HG03064 (cell line): ENCODE measurements around the gene NACAD.

Experiments
- ATAC-seq: cut with Tn5 transposase; IDR thresholded peaks from one replicate; pipeline ENCODE4 v1.9.1; 2021; ENCODE audit warnings: low read depth; ENCODE audit not compliant: unreplicated experiment

NACAD gene

GRCh38 chr7:45077579-45077978 lies 11.2 kb downstream of the NACAD start:
- no peak for ATAC-seq

GRCh38 chr7:45076946-45077345 lies 11.8 kb downstream of the NACAD start:
- ATAC-seq: no peak

DNA sequence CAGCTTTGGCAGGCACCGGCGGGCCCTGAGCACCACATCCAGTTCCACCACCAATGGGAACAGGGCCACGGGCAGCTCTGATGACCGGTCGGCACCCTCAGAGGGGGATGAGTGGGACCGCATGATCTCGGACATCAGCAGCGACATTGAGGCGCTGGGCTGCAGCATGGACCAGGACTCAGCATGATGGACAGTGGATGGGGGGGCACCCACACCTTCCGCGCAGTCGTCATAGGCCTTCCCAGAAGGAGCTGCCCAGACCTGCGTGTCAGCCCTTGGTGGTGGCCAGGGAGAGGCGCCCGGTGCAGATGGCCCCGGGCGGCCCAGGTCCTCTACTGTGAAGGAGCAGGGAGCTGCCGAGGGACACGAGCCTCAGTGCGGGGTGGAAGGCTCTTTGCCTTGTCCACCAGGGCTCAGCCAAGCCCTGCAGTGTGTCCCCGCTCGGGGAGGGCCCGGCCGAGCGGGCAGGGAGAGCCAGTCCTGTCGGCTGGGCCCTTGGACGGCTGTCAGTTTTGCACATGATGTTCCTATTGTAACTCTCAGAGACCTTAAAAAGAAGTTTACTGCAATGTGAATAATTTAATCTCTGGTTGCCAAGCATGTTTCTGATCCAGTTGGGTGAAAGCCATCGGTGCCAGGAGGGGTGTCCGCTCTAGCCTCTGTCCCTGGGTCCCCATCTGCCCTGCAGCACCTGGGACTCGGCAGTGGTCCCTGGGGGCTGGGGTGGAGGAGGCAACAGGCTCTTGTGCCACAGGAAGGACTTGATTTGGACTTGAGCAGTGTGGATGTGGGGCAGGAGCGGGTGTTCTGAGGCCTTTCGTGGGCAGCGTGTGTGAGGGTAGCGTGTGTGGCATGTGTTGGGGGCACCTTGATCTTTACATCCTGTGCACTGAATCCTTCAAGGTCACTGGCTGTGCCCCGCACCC lies 12.6 kb downstream of the NACAD start:
- ATAC-seq: no peak

GRCh38 chr7:45075355-45075644 lies 13.5 kb downstream of the NACAD start:
- no peak for ATAC-seq

DNA sequence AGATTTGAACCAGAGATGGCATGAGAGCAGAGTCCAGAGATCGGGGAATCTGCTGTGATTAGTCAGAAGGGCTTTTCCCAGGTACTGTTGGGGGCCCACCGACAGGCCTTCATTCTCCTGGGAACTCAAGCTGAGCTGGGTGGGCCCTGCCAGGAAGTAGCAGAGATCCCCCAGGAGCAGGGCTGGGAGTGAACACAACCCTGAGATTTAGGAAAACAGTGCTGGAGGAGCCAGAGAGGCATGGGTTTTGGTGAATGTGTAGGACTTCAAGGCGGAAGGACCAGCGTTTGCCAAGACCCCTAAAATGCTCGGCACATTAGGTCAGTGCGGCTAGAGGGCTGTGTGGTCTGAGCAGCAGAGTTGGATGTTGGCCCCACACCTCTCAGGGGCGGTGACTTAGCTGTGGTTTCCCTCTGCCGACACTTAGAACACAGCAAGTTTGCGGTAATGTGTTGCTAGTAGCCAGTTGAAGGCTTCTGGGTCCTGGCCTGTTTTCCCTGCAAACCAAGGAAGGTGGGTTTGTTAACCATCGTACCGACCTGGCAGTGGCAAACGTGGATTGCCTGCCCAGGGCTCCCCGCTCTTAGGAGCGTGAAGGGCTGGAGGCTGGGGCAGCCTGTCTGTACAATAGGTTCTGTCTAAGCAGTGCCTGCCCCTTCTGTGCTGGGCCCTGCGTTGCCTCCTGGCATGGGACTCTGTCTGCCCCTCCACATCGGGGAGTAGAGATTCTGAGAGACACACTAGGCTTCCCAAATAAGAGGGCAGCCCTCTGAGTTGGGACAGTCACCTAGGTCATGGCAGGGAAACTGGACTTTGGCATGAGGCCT lies 14.0 kb downstream of the NACAD start:
- ATAC-seq: no peak

GRCh38 chr7:45073786-45074527 lies 14.8 kb downstream of the NACAD start:
- no peak for ATAC-seq

GRCh38 chr7:45073031-45073785 lies 15.6 kb downstream of the NACAD start:
- no peak for ATAC-seq

DNA sequence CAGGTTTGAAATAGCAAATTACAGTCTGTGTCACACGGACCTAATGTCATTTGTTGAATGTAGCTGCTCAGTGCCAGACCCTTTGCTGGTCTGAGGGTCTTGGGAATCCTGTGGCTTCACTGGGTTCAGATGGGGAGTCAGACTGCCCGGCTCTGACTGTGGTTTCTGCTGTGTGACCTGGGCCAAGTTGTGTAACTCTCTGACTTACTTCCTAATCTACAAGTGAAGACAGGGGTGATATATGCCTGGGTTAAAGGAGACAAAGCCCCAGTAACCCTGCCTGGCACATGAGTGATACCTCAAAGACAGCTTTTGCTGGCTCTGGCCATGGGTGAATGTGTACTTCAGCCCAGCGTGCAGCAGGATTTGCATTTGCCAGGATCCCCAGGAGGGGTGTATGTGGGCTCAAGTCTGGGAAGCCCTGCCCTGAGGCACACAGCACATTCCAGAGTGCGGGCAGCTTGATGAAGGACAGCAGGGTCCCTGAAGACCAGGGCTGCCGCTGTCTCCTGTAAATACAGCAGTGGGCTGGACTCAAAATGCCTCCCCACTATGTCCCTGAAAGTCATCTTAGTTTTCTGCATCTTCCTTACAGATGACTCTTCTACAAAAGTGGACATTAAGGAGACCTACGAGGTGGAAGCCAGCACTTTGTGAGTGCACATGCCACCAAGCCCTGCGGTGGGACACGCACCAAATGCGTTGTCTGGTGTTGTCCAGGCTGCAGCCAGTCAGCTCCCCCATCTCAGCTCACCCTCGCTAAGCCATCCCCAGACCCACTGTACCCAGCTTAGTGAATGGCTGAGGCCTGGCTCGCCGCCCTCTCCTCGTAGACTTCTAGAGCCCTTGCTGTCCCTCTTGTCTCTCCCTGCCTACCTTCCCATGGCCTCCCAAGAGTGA lies 16.4 kb downstream of the NACAD start:
- ATAC-seq: no peak

- ATAC-seq: no peak
These were observed 17.2 kb downstream of the NACAD start for GRCh38 chr7:45071528-45071927.

GRCh38 chr7:45070254-45070642 lies 18.5 kb downstream of the NACAD start:
- ATAC-seq: no peak

- ATAC-seq: no peak
These were observed 19.1 kb downstream of the NACAD start for GRCh38 chr7:45069444-45070253.

- no peak for ATAC-seq
These were observed 20.3 kb downstream of the NACAD start for GRCh38 chr7:45068236-45069023.

- no peak for ATAC-seq
These were observed 21.2 kb downstream of the NACAD start for GRCh38 chr7:45067582-45067981.

DNA sequence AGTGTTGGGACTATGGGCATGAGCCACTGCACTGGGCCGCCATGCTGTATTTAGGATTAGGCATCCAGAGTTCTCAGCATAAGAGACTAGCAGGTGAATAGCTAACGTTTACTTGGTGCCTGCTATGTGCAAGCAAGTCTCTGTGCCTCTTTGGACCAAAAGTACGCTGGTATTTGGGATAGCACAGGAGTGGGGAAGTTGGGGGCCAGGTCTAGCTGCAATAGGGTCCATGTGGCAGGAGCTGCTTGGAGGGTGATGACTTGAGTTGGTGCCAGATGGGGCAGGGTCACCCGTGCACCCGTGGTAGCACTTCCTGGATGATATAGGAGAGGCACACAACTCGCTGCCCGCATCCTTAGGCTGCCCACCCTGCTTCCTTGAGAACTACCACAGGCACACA lies 22.4 kb downstream of the NACAD start:
- no peak for ATAC-seq

DNA sequence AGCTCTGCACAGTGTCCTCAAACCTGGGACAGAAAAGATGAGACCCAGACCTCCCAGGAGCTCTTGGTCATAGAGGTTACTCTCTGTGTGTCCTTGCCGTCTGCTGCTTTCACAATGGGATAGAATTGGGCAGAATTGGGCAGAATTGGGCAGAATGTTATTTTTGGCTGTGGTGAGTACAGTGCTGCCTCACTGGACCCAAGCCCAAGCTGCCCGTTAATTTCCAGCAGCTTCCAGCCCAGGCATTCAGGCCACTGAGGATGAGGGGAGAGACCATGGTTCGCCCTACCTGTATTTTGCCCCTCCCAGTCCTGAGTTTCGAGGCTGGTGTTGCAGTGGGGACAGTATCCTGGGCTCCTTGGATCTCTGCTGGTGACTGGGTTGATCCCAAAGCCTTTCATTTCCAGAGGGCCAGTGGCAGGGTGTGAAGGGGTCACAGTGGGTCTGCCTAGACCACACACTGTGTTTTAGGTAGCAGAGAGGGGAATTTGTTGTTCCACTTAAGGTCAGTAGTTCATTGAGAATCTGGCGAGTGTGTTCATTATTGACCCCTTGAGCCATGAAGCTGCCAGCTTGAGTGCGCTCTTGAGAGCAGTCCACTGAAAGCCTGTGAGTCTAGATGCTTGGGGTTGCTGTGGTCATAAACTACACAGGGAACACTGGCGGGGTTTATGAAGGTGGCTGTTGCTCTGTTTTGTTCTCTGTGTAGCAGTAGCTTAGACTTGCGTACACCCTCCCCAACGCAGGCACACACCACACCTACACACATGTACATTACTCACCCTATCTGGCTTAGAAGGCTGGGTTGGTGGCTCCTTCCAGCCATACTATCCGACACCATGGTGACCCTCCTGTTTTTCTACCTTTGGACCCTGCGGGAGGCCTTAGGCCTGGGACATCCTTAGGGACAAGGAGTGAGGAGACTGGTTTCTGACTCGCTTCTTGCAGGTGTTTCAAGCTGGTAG lies 23.5 kb downstream of the NACAD start:
- no peak for ATAC-seq

- no peak for ATAC-seq
These were observed 24.6 kb downstream of the NACAD start for GRCh38 chr7:45064047-45064725.
